Stimulated activated naive CD8-positive, alpha-beta T cell treated with anti-CD3 and anti-CD28 coated beads, Interleukin-15, amount 100 ng/mL, for 72 hours (primary cell): ENCODE measurements around the gene WDFY3.

Experiments
- ATAC-seq: fragments of 150-1000 bp; cut with Tn5 transposase; 2 replicates; pipeline ENCODE4 v1.10.0; 2021; ENCODE audit warnings: mild to moderate bottlenecking, moderate library complexity
- DNase-seq, 2 donors: peaks; one replicate each; pipeline ENCODE4 v3.0.0; 2021 to 2022
- H3K27ac Mint-ChIP-seq, 2 donors: one replicate each; pipeline ENCODE4 v1.8.0; 2022; ENCODE audit warnings: mild to moderate bottlenecking in 2 of 2, mixed read lengths in 2 of 2, moderate library complexity in 2 of 2
- H3K27me3 Mint-ChIP-seq: one replicate; pipeline ENCODE4 v1.8.0; 2022; ENCODE audit warnings: mixed read lengths
- H3K4me1 Mint-ChIP-seq: one replicate; pipeline ENCODE4 v1.8.0; 2022; ENCODE audit warnings: mild to moderate bottlenecking, mixed read lengths
- H3K4me3 Mint-ChIP-seq, 2 donors: one replicate each; pipeline ENCODE4 v1.8.0; 2022; ENCODE audit warnings: mild to moderate bottlenecking in 2 of 2, mixed read lengths in 2 of 2, moderate library complexity in 1 of 2
- H3K9me3 Mint-ChIP-seq, 2 donors: one replicate each; pipeline ENCODE4 v1.8.0; 2022; ENCODE audit warnings: mixed read lengths in 2 of 2

The WDFY3 gene

DNA sequence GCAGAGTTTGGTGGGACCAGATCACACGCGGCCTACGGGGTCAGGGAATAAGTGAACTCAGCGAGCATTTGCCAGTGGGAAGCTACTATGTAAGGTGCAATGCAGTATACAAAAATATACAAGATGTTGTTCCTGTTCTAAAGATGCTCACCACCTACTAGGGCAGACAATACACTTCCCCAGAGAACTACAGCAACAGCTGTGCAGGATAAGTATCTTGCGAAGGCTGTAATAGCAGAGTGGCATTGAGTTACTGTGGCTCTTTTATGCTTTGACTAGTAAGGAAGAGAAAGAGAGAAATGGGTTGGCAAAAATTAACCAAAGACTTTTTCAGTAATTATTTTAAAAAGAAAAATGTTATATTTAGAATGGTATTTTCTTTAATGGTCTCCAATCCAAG, 322.4 kb downstream of the WDFY3 start:
- no peaks in the 10 kb centered on the region for H3K4me1 Mint-ChIP-seq
- no peak for ATAC-seq
- DNase-seq = no peak
- H3K27ac Mint-ChIP-seq = no peak overlapping the region
- no peaks in the 10 kb centered on the region for H3K9me3 Mint-ChIP-seq
- H3K27me3 Mint-ChIP-seq = no peaks in the 10 kb centered on the region
- H3K4me3 Mint-ChIP-seq = no peak overlapping the region

DNA sequence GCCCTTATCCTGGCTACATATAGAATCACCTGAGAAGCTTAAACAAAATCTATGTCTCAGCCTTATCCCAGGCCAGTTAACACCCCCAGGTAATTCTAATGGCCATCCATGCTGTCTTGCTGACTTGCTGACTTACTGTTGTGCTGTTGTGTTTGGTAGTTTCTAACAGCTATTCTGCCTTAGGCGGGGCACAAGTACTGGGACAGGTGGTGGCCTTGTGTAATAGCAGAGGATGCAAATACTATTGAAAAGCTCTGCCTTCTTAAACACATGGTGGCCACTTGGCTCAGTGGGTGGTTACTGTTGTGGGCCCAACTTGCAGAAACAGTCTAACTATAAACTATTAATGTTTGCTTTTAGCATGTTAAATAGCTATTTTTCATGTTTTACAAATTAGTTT, 327.3 kb downstream of the WDFY3 start:
- Mint-ChIP-seq H3K4me1 (no peaks in the 10 kb centered on the region), H3K9me3 (peaks cover 0 to 8% of the 10 kb centered on the region in 2 donors), H3K4me3 (no peak overlapping the region), H3K27ac (no peak overlapping the region), H3K27me3 (no peaks in the 10 kb centered on the region)
- DNase-seq (no peak), ATAC-seq (no peak)

DNA sequence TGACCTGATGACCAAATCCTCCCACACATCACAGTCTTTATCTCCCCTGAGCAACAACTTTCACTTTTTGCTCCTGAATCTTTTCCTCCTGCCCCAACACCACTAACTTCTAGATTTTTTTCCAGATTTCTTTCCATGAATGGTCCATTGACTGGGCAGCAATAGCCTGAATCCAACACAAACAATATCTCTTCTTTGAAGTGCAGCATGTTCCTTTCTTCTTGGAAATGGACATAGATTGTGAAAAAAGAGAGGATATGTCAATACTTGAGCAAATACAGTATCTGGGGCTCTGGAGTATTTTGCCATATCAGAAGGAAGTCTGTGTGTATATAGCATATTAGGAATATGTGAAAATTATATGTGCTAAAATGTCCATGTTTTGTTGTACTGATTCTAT, 328.4 kb downstream of the WDFY3 start:
- DNase-seq (no peak), ATAC-seq (no peak)
- Mint-ChIP-seq H3K27me3 (no peaks in the 10 kb centered on the region), H3K27ac (no peak overlapping the region), H3K4me1 (no peaks in the 10 kb centered on the region), H3K9me3 (peaks cover 0 to 8% of the 10 kb centered on the region in 2 donors), H3K4me3 (no peak overlapping the region)

DNA sequence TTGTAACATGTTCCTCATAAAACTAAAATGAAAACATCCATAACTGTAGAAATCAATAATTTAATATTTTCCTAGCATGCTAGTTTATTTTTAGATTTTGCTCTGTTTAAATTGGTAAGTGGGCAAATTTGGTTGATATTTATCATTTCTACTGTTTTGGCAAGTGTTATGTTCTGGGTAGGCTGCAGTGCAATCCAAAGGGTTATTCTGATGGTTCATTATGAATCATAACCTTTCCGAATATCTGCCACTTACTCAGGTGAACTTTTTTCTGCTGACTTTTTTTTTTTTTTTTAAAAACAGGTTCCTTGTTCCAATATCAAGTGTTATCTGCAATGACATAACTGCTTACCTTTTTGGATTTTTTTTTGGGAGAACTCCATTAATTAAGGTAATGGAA, 331.5 kb downstream of the WDFY3 start:
- Mint-ChIP-seq H3K4me3 (no peak overlapping the region), H3K9me3 (peaks cover 0 to 8% of the 10 kb centered on the region in 2 donors), H3K4me1 (no peaks in the 10 kb centered on the region), H3K27me3 (no peaks in the 10 kb centered on the region), H3K27ac (no peak overlapping the region)
- ATAC-seq (no peak), DNase-seq (no peak)

DNA sequence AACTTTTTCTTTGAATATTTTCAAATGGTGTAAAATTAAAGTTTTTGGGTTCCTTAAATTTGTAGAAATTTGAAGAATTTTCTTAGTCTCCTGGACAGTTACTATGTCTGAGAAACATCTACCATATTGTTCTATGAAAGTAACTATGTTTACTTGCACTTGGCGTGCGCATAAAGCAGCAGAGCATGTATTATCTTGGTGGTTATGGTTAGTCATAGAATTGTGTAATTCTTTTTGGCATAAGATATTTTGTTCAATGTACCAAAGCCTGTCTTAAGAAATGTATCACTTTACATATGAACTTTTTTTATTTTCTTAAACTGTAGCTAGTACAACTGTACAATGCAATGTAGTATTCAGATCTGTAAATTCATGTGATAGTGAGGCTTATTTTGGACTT, 334.4 kb downstream of the WDFY3 start:
- DNase-seq (no peak), ATAC-seq (no peak)
- no peaks in the 10 kb centered on the region for H3K4me1 Mint-ChIP-seq
- no peak overlapping the region for H3K4me3 Mint-ChIP-seq
- H3K27ac Mint-ChIP-seq = no peak overlapping the region
- H3K27me3 Mint-ChIP-seq = no peaks in the 10 kb centered on the region
- H3K9me3 Mint-ChIP-seq = peaks cover 0 to 8% of the 10 kb centered on the region in 2 donors

DNA sequence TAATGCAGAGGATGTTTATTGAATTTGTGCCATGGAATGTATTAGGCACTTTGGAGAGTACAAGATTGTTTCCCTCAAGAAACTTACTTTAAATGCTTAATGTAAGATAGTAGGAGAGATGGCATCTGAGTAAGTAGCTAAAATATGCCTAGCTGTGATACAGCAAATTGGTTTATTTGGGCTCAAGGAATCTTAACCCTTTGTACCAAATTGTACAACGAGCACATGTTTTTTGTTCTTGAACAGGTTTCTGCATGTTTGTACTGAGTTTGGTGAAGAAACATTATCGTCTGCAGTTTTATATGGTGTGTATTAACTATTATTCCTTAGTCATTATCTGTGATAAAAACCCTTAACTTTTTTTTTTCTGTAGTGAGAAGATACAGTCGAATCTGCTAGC, 334.9 kb downstream of the WDFY3 start:
- no peaks in the 10 kb centered on the region for H3K27me3 Mint-ChIP-seq
- DNase-seq (no peak), ATAC-seq (no peak)
- peaks cover 0 to 8% of the 10 kb centered on the region in 2 donors for H3K9me3 Mint-ChIP-seq
- no peak overlapping the region for H3K4me3 Mint-ChIP-seq
- H3K4me1 Mint-ChIP-seq = no peaks in the 10 kb centered on the region
- no peak overlapping the region for H3K27ac Mint-ChIP-seq

DNA sequence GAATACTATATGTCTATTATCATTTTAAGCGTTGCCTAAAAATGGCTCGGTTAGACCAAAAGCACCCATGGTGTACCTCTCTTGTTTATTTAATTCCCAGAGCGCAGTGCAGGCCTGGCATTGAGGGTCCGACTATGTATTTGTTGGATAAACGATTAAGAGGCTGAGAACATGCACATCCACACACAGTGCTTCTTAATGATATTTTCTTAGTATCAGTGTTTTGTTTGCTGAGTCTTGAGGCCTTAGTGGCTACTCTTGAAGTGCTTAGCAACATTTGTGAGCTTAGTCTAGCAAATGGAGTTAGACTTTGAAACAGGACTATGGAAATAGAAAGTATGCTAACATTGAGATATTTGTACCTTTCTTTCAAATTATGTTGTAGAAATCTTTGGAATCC, 339.8 kb downstream of the WDFY3 start:
- Mint-ChIP-seq H3K4me1 (no peaks in the 10 kb centered on the region), H3K4me3 (no peak overlapping the region), H3K27ac (peak overlapping the region in 1 of 2 donors; percentile 69), H3K9me3 (no peaks in the 10 kb centered on the region), H3K27me3 (no peaks in the 10 kb centered on the region)
- DNase-seq (no peak), ATAC-seq (no peak)

DNA sequence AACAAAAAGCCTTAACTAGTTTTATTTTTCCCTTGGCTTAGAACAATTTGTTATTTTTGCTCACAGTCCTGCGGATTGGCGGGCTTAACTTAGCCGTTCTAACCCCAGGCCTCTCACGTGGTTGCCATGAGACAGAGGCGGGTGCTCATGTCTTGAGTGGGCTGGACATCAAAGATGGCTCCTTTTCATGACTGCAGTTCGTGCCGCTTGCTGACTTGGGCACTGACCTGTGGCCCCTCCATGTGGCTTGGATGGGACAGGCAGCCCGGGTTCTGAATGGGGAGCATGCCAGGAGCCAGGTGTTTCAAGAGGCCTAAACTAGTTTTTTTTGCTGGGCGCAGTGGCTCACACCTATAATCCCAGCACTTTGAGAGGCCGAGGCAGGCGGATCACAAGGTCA, 342.8 kb downstream of the WDFY3 start:
- DNase-seq (no peak), ATAC-seq (no peak)
- Mint-ChIP-seq H3K4me3 (no peak overlapping the region), H3K27me3 (no peaks in the 10 kb centered on the region), H3K9me3 (no peaks in the 10 kb centered on the region), H3K4me1 (no peaks in the 10 kb centered on the region), H3K27ac (no peak overlapping the region)

DNA sequence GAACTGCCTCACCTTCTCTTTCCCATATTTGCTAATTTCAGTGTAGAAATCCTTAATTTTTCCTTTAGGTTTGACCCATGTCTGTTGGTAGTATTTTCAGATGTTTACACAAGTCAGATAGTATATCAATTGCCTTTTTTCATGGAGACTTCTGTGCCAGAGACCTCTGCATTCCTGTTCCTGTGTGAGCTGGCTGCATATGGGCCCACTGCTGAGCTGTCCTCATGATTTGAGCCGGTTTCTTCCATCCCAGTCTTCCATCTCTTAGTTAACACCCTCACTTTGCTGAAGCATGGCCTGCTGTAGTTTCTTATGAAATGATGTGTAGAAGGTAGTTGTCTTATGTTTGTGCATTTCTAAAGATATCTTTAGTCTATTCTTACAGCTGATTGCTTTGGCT, 343.5 kb downstream of the WDFY3 start:
- no peaks in the 10 kb centered on the region for H3K9me3 Mint-ChIP-seq
- no peak for DNase-seq

More for the DNA sequence above, 343.5 kb downstream of the WDFY3 start:
- Mint-ChIP-seq H3K27ac (no peak overlapping the region), H3K4me3 (no peak overlapping the region), H3K27me3 (no peaks in the 10 kb centered on the region), H3K4me1 (no peaks in the 10 kb centered on the region)
- no peak for ATAC-seq
